GM19025 (cell line): ENCODE data around the gene MGAT4B.
A peak's percentile ranks its signal among the peaks of the same experiment; 100 is the strongest.

ENCODE experiments used
- ATAC-seq: cut with Tn5 transposase; IDR thresholded peaks from one replicate; pipeline ENCODE4 v1.9.1; 2021; ENCODE audit warnings: mild to moderate bottlenecking, low read depth, moderate library complexity; ENCODE audit not compliant: unreplicated experiment

The MGAT4B gene

DNA sequence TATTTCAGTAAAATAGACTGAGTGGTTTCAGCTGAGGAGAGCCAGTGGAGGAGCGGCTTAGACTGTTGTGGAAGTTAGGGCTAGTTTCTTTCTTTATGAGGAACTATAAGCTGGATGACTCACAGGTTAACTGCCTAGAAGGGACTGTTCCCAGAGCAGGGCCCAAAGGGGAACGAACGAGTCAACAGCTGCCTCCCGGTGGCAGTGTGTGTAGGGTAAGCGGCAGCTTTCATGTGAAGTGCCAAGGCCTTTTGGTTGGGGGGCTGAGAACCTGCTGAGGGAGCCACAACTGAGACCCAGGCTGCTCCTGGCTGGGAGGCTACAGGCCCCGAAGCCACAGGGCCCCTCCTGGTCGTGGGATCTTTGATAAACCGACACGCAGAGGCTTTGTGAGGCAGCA is 21.0 kb upstream of the MGAT4B start:
- ATAC-seq = no peak

DNA sequence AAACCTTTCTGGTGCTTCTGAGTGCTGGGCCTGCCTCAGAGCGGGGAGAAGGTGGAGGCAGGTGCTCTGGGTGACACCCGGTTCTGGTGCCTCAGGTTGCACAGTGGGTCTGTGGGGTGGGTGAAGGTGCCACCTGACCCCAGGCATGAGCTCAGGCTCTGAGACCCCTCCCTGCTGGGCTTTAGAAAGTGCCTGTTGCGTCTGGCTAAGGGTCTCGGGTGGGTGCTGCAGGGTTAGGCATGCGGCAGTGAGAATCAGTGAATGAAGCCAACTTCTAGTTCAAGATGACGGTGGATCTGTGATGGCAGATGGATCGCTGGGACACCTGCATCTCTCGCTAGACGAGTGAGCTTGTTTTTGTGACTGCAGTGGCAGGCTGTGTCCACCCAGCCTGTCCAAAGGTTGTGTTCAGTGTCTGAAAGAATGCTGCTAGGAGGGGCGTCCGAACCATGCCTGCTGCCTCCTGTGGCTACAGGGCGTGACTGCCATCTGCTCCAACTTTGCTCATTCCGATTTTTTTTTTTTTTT is 19.1 kb upstream of the MGAT4B start:
- no peak for ATAC-seq

GRCh38 chr5:179824745-179825112 is 18.1 kb upstream of the MGAT4B start:
- no peak for ATAC-seq

- ATAC-seq = no peak
Observed at GRCh38 chr5:179823937-179824744, 17.5 kb upstream of the MGAT4B start.

- ATAC-seq = no peak
Observed at GRCh38 chr5:179822444-179822990, 15.9 kb upstream of the MGAT4B start.

DNA sequence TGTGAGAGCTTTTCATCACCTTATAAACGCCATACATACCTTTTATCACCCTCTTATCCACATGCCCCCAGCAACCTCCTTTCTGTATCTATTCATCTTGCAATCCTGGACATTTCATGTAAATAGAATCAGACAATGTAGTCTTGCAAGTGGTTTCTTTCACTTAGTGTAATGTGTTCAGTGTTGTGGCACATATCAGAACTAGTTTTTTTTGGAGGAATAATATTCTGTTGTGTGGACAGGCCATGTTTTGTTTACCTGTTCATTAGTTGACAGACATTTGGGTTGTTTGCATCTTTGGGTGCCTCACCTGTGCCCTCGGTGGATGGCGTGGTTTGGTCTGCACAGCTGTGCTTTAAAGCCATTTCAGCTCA is 15.4 kb upstream of the MGAT4B start:
- ATAC-seq = no peak

DNA sequence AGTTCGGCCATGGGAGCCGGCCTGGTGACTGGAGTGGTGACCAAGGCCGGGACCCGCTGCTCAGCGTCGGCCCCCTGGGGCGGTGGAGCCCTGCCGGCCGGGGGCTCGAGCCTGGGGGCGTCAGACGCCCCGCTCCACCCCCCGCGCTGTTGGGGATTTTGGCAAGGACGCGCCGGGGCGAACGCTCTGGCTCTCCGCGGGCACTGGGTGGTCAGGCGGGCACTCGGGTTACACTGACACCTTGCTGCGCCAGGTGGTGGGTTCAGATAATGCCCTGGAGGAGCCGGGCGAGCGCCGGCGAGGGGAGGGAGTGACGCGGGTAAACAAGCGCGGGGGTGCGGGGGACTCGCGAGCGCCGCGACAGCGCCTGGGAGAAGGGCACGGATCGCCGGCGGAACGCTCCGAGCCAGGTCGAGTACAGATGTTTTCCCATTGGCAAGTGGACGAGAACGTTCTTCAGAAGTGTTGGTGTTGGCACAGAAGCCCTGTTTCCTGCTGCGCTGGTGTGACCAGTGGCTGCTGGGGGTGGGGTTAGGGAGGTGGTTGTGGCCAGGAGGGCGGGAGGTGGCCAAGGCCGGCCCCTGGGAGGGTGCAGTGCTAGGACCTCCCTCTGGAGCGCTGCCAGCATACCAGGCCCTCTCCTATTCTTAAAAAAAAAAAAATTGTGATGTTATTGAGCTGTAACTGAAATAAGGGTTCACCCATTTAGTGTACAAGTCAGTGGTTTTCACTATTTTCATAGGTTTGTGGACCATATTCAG is 14.8 kb upstream of the MGAT4B start:
- ATAC-seq = peak; percentile 40

GRCh38 chr5:179820483-179821297 is 14.0 kb upstream of the MGAT4B start, which contains the start of gene SQSTM1:
Gene SQSTM1, plus strand, starts transcription at chr5:179820905. Its CDS starts 32 bp downstream, at chr5:179820937.
- peak; percentile 39 for ATAC-seq

DNA sequence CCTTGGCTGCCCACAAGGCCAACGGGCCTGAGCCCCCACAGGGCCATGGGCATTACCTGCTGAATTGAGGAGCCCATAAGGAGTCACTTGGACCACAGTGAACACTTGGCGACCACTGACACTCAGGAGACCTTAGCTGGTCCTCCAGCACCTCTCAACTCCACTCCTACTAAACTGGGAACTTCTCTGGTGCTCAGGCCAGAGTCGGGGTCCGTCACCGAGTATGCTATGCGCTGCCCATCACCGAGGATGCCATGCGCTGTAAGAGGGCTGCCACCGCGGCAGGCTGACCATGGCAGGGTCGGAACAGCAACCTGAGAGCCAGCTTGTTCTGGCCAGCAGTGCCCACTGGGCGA is 13.4 kb upstream of the MGAT4B start:
- no peak for ATAC-seq

GRCh38 chr5:179819296-179820126 is 12.8 kb upstream of the MGAT4B start:
- no peak for ATAC-seq

DNA sequence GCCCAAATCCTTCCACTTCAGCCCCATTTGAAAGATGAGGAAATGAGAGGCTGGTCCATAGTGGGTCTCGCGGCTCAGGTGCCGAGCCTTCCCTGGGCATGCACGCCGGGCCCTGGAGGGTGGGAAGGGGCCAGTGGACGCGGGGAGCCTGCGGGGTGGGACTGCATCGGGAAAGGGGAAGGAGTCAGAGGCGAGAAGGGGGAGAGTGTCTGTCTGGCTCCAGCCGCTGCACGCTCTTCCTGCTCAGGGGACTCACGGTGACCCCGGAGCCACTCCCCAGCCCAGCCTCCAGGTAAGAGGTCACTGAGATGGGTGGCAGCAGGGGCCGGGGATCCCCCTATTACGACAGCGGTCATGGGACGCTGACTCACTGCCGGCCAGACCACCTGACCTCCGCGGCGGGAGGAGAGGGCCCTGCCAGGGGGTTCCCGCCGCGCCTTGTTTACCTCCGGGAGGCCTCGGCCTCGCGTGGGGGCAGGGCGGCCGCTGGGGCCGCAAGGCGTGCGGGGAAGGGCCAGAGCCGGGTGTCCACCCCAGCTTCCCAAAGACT is 12.2 kb upstream of the MGAT4B start:
- ATAC-seq = peak; percentile 57

DNA sequence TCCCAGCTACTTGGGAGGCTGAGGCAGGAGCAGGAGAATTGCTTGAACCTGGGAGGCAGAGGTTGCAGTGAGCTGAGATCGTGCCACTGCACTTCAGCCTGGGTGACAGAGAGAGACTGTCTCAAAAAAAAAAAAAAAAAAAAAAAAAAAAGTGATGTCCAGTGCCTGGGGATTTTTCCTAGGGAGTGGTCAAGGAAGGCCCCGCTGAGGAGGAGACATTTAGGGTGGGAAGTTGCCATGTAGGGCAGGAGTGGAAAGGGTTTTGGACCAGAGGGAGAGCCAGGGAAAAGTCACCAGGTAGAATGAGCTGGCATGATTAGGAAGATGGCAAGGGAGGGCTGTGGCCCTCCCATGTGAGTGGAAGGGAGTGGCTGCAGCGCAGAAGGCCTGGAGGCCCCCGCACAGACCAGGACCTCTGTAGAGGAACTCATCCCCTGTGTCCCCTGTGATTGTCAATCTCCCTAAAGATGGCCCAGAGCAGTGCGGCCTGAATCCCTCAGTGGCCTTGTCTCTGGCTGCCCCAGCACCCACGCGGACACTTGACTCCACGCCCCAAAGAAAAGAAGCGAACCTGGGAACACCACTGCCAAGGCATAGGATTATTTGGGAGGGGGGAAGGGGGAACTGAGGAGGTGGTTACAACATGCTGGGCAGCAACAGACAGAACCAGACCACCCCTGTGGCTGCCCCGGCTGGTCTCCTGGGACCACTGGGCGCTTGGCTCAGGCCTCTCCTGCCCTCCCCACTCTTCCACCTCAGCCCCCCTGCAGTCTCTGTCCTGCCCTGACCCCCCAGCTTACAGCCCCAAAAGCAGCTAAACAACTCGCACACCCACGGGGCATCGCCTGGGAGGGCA is 11.5 kb upstream of the MGAT4B start:
- no peak for ATAC-seq

- no peak for ATAC-seq
Observed at GRCh38 chr5:179817470-179817840, 10.8 kb upstream of the MGAT4B start.

DNA sequence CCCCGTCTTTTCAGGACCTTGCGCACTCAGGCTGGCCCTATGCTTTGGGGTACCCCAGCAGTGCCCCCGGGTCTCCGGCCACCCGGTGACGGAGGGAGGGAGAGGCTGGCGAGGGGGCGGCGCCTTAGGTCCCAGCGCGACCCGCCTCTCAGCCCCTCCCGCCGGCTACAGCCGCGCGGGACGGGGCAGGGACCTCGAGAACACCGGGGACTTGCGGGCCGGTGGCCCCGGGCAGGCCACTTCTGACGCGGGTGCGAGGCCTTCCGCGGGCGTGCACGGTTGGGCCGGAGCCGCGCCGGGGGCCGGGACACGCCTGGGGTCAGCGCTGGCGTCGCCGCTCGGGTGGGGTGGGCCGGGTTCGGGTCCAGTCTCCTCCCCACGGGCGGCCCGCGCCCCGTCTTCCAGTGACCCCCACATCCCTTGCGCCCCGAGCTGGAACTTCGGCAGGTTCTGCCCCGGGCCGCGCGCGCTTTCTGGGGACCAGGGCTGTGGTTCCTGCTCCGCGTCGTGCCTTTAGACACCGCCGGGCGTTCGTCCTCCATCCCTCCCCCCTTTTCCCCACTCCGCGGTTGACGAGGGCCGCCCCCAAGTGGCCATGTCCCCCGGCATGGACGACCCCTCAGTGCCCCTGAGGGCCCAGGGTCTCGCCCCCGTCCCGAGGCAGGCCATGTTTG is 10.3 kb upstream of the MGAT4B start:
- ATAC-seq = no peak

GRCh38 chr5:179816401-179816795 is 9.7 kb upstream of the MGAT4B start:
- ATAC-seq = no peak

DNA sequence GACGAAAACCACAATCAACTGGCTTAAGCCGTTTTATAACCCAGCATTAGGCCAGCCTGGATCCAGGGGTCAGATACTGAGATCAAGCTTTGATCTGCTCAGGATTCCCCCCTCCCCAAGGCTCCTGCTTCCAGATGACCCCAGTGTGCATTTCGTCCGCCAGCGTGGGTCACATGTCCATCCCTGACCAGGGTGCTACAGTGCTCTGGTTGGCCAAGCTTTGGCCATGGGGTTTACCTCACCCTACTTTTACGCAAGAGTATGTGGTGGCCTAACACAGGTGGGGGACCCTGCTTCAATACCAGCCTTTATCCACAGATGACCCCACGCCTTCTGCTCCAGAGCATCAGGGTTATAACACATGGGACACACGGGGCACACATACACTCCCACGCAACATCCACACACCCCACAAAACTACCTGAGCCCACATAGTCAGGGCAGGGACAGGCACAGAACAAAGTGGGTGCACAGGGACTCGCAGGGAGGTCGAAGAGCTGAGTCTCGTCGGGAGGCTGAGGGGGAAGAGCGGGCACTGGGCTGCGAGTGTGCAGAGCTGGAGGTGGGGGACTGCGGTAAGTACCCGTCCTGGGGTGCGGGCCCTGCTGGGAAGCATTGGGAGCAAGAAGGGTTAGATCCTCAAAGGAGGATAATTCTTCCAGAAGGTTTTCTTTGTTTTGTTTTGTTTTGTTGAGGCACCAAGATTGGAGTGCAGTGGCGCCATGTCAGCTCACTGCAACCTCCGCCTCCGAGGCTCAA is 9.0 kb upstream of the MGAT4B start:
- ATAC-seq = no peak

- no peak for ATAC-seq
Observed at GRCh38 chr5:179814090-179814489, 7.4 kb upstream of the MGAT4B start.
